ENCODE results near the gene TFDP2.

DNA sequence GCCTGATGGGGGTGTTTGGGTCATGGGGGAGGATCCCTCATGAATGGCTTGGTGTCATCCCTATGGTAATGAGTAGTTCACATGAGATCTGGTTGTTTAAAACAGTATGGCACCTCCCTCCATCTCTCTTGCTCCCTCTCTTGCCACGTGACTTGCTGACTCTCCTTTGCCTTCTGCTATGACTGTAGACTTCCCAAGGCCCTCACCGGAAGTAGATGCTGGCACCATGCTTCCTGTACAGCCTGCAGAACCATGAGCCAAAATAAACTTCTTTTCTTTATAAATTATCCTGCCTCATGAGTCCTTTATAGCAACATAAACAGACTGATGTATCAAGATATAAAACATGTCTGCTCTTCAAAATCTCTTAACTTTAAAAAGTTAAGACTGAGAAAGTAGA, 96.1 kb downstream of the TFDP2 start:
- TF ChIP-seq CTCF (IDR thresholded peaks at IDR 0.05), result no peak
- TF ChIP-seq EZH2 (IDR thresholded peaks at IDR 0.05), result no peak
